Activated B cell treated with CpG ODN at 0.5 μM for 24 hours (primary cell): ENCODE results near the gene CSDE1. TPM values are rescaled to one million over a fixed set of nuclear protein-coding genes. Genes with fewer than 3 reads are reported as not detected.

Experiments
- ATAC-seq: fragments of 200-7000 bp; cut with Tn5 transposase; one replicate; pipeline ENCODE4 v1.10.0; 2021; ENCODE audit warnings: low read depth, mild to moderate bottlenecking, moderate library complexity
- CTCF ChIA-PET: fragments of 350-600 bp; sonication (Branson Sonifier 250); formaldehyde crosslinking; loops from one replicate; lab custom pipeline; 2021; ENCODE audit warnings: antibody characterized with exemption; lab: Charles Lee
- POLR2A ChIA-PET: fragments of 350-600 bp; sonication (Branson Sonifier 250); formaldehyde crosslinking; loops from one replicate; lab custom pipeline; 2021; ENCODE audit warnings: antibody characterized with exemption; lab: Charles Lee
- DNase-seq: peaks from one replicate; pipeline ENCODE4 v3.0.0; 2022
- H3K27ac Mint-ChIP-seq: one replicate; pipeline ENCODE4 v1.8.0; 2020; ENCODE audit warnings: mixed read lengths
- H3K27me3 Mint-ChIP-seq: one replicate; pipeline ENCODE4 v1.8.0; 2021; ENCODE audit warnings: mixed read lengths
- H3K36me3 Mint-ChIP-seq: one replicate; pipeline ENCODE4 v1.8.0; 2021; ENCODE audit warnings: low read depth, mixed read lengths
- H3K4me1 Mint-ChIP-seq: one replicate; pipeline ENCODE4 v1.8.0; 2021; ENCODE audit warnings: mixed read lengths
- H3K4me3 Mint-ChIP-seq: one replicate; pipeline ENCODE4 v1.8.0; 2020; ENCODE audit warnings: mild to moderate bottlenecking, mixed read lengths
- H3K9me3 Mint-ChIP-seq: one replicate; pipeline ENCODE4 v1.8.0; 2020; ENCODE audit warnings: mixed read lengths
- CTCF ChIP-seq: fragments of 200-600 bp; IDR thresholded peaks from one replicate; pipeline ENCODE4 v1.8.0; 2022; ENCODE audit warnings: antibody characterized with exemption, mild to moderate bottlenecking
- intact Hi-C: fragments of 100-400 bp; cut with micrococcal nuclease; formaldehyde crosslinking; loops from one replicate; pipeline ENCODE4 v1.15.1; 2024
- total RNA-seq: library from RNA; stranded (reverse); gene quantifications from 2 replicates; pipeline ENCODE4 v1.2.3, GENCODE V29; 2022

CSDE1 gene
- total RNA-seq, 1 donor from 2014 or later: 416 TPM

- Mint-ChIP-seq H3K4me1 (peaks cover 73% of the 10 kb centered on the region), H3K4me3 (no peak overlapping the region), H3K27me3 (no peaks in the 10 kb centered on the region), H3K9me3 (no peaks in the 10 kb centered on the region), H3K36me3 (peaks cover 63% of the 10 kb centered on the region), H3K27ac (no peak overlapping the region)
- TF ChIP-seq CTCF: no peak
- DNase-seq (no peak), ATAC-seq (no peak)
- ChIA-PET POLR2A (interaction anchor here (0.5 to 0.6 kb wide), 2 partner anchors 21 to 36 kb away, joined by 3 read pairs; no protein-coding TSS in a partner anchor), CTCF (no interaction called here)
- intact Hi-C loops: loop anchor here (2.0 to 10.0 kb wide), 4 partner anchors 15 to 1795 kb away; partner anchors contain the start of genes LRIG2 and SLC16A1
Observed at GRCh38 chr1:114749835-114750234, 7.9 kb downstream of the CSDE1 start.

DNA sequence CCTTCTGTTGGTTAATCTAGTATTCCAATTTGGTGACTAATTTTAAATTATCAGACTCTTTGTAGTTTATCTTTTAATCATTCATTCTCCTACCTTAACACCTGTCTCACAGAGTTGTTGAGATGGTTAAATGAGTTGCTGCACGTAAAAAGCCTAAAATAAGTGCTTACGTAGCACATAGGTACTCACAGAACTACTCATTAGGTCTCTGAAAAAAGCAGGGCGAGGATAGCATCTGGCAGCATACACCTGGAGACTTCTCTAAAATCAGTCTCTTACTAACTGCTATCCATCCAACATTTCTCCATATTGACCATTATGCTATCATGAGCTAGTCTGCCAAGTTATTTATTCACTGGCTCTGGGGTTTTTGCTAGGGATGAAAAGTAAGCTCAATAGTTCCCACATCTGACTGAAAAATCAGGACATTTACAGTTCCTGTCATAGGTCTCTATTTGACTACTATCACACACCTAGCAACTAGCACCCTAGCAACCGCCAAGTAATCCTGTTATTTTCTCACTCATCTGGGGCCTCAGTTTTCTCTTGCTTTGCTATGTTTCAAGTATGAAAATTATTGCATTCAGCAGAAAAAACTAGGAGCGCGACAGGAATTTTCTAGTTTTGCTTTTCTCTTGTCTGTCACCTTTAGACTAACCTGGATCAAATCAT lies 11.2 kb downstream of the CSDE1 start:
- POLR2A ChIA-PET: interaction anchor here (0.6 kb wide), 1 partner anchor 34 kb away, joined by 3 read pairs; the partner anchor contains the start of gene SIKE1
- CTCF ChIA-PET: no interaction called here
- intact Hi-C loops: no loop called here
- Mint-ChIP-seq H3K9me3 (no peaks in the 10 kb centered on the region), H3K27me3 (no peaks in the 10 kb centered on the region), H3K36me3 (peaks cover 71% of the 10 kb centered on the region), H3K4me3 (no peak overlapping the region), H3K27ac (no peak overlapping the region), H3K4me1 (peaks cover 48% of the 10 kb centered on the region)
- ATAC-seq (no peak), DNase-seq (no peak)
- TF ChIP-seq CTCF: no peak

DNA sequence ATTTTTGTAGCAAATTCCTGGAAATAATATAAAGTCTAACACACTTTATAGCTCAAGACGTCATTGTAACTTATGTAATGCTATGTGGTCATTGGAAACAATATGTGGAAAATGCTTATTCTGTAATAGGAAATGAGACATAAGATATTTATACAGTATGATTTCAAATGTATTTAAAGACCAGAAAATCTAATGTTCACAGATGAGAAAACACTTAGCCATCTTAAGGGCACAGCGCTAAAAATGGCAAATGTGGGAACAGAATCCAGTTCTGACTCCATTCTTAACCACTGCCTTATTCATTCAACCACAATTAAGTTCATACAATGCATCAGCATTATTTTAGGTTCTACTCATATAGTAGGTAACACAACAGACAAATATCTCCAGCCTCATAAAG lies 12.5 kb downstream of the CSDE1 start:
- Mint-ChIP-seq H3K4me3 (no peak overlapping the region), H3K4me1 (peaks cover 35% of the 10 kb centered on the region), H3K27me3 (no peaks in the 10 kb centered on the region), H3K36me3 (peaks cover 81% of the 10 kb centered on the region), H3K27ac (no peak overlapping the region), H3K9me3 (no peaks in the 10 kb centered on the region)
- POLR2A ChIA-PET: interaction anchor here (1.1 kb wide), 1 partner anchor 12 kb away, joined by 3 read pairs; the partner anchor contains the start of gene CSDE1
- ATAC-seq: no peak
- TF ChIP-seq CTCF: no peak
- intact Hi-C loops: no loop called here
- CTCF ChIA-PET: no interaction called here
- DNase-seq: no peak

- H3K27ac Mint-ChIP-seq: no peak overlapping the region
- ATAC-seq (no peak), DNase-seq (no peak)
- ChIA-PET POLR2A (no interaction called here), CTCF (no interaction called here)
- no peaks in the 10 kb centered on the region for H3K27me3 Mint-ChIP-seq
- no peak for TF ChIP-seq CTCF
- H3K9me3 Mint-ChIP-seq: no peaks in the 10 kb centered on the region
- no peak overlapping the region for H3K4me3 Mint-ChIP-seq
- peaks cover 74% of the 10 kb centered on the region for H3K36me3 Mint-ChIP-seq
- intact Hi-C loops: loop anchor here (2.0 kb wide), 1 partner anchor 15 kb away; the partner anchor contains the start of gene CSDE1
- peaks cover 19% of the 10 kb centered on the region for H3K4me1 Mint-ChIP-seq
Observed at GRCh38 chr1:114741963-114742746, 15.6 kb downstream of the CSDE1 start.

DNA sequence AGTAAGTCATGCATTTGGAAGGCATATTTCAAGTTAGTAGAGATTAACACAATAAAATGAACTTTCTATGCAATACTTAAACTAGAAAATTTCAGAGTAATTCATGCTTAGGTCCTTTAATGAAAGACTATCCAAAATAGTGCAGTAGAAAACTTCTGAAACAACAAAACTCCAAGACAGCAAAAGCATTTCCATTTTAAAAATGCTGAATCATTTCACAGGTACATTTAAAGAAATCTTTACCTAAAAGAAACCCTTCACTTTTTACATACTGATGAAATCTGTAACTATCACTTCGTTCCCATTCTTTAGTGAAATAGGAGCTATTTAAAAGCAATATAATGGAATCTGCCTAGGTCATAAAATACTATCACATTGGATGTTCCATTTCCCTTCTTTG lies 17.5 kb downstream of the CSDE1 start:
- TF ChIP-seq CTCF: no peak
- ATAC-seq (no peak), DNase-seq (no peak)
- no peaks in the 10 kb centered on the region for H3K9me3 Mint-ChIP-seq
- intact Hi-C loops: no loop called here
- peaks cover 7% of the 10 kb centered on the region for H3K4me1 Mint-ChIP-seq
- CTCF ChIA-PET: no interaction called here
- H3K27ac Mint-ChIP-seq: no peak overlapping the region
- POLR2A ChIA-PET: no interaction called here
- no peaks in the 10 kb centered on the region for H3K27me3 Mint-ChIP-seq
- H3K4me3 Mint-ChIP-seq: no peak overlapping the region
- peaks cover 74% of the 10 kb centered on the region for H3K36me3 Mint-ChIP-seq
